HEK293 (cell line): ENCODE results near the gene PPP3CA.
A peak's percentile ranks its signal among the peaks of the same experiment; 100 is the strongest.

Source experiments
- CTCF ChIA-PET: fragments of 350-600 bp; formaldehyde crosslinking; extraction: SDS; loops from one replicate; lab custom pipeline; 2021; ENCODE audit warnings: antibody characterized with exemption; lab: Yijun Ruan, JAX
- POLR2A ChIA-PET: fragments of 300-600 bp; formaldehyde crosslinking; extraction: SDS; loops from one replicate; lab custom pipeline; 2020; ENCODE audit warnings: antibody characterized with exemption, inconsistent platforms; lab: Yijun Ruan, JAX
- H3K27ac ChIP-seq: fragments of 200-500 bp; sonication (Bioruptor generic); 2 replicates; pipeline ENCODE4 v1.5.1; 2014; ENCODE audit warnings: low read depth, low read length, control low read depth, inconsistent platforms; ENCODE audit errors: extremely low read depth
- H3K36me3 ChIP-seq, 2 experiments: fragments of 200-500 bp in 1 of 2; sonication (Bioruptor generic) in 1 of 2; 1 replicate in 1 of 2; 2 replicates in 1 of 2; pipeline ENCODE4 v1.5.1; 2014 to 2017; ENCODE audit warnings: inconsistent platforms in 2 of 2, low read length in 2 of 2; ENCODE audit not compliant: control insufficient read depth in 2 of 2, insufficient read depth in 1 of 2
- H3K4me1 ChIP-seq: fragments of 200-500 bp; sonication (Bioruptor generic); 2 replicates; pipeline ENCODE4 v1.5.1; 2014; ENCODE audit warnings: mild to moderate bottlenecking, low read length, inconsistent platforms; ENCODE audit not compliant: control insufficient read depth, insufficient read depth
- H3K4me3 ChIP-seq: 2 replicates; pipeline ENCODE4 v1.5.1; 2011; ENCODE audit warnings: low read depth, mild to moderate bottlenecking, control low read depth, low read length, moderate library complexity
- H3K9me3 ChIP-seq: fragments of 200-500 bp; sonication (Bioruptor generic); 2 replicates; pipeline ENCODE4 v1.5.1; 2014; ENCODE audit warnings: low read depth, low read length, inconsistent platforms; ENCODE audit not compliant: control insufficient read depth, insufficient read depth
- BCL6B ChIP-seq: fragments of 450-650 bp; formaldehyde crosslinking; IDR thresholded peaks from 2 replicates; pipeline ENCODE4 v1.5.1; 2017; ENCODE audit warnings: missing biosample characterization, missing genetic modification characterization
- GLI4 ChIP-seq: fragments of 450-650 bp; formaldehyde crosslinking; IDR thresholded peaks from 2 replicates; pipeline ENCODE4 v1.5.1; 2016; ENCODE audit warnings: missing biosample characterization, missing genetic modification characterization
- GLIS2 ChIP-seq: fragments of 450-650 bp; formaldehyde crosslinking; IDR thresholded peaks from 2 replicates; pipeline ENCODE4 v1.5.1; 2016; ENCODE audit warnings: missing biosample characterization, missing genetic modification characterization
- HOXD13 ChIP-seq: sonication (generic); formaldehyde crosslinking; IDR thresholded peaks from 2 replicates; pipeline ENCODE4 v1.8.0; 2022; ENCODE audit warnings: missing genetic modification reagents, borderline replicate concordance
- KLF7 ChIP-seq: fragments of 450-650 bp; formaldehyde crosslinking; IDR thresholded peaks from 2 replicates; pipeline ENCODE4 v1.5.1; 2016; ENCODE audit warnings: missing biosample characterization, missing genetic modification characterization, borderline replicate concordance
- PRDM1 ChIP-seq: fragments of 450-650 bp; formaldehyde crosslinking; IDR thresholded peaks from 2 replicates; pipeline ENCODE4; 2016; ENCODE audit warnings: missing biosample characterization, missing genetic modification characterization
- TCF7L2 ChIP-seq: IDR thresholded peaks from 2 replicates; pipeline ENCODE4 v1.6.1; 2011; ENCODE audit warnings: low read depth, mild to moderate bottlenecking, inconsistent platforms, low read length, moderate library complexity, borderline replicate concordance
- WT1 ChIP-seq: fragments of 450-650 bp; formaldehyde crosslinking; IDR thresholded peaks from 2 replicates; pipeline ENCODE4 v1.5.1; 2016; ENCODE audit warnings: missing biosample characterization, missing genetic modification characterization
- ZBTB17 ChIP-seq: fragments of 450-650 bp; formaldehyde crosslinking; IDR thresholded peaks from 2 replicates; pipeline ENCODE4 v1.5.1; 2016; ENCODE audit warnings: missing biosample characterization, missing genetic modification characterization
- ZEB2 ChIP-seq: fragments of 450-650 bp; formaldehyde crosslinking; IDR thresholded peaks from 2 replicates; pipeline ENCODE4 v1.5.1; 2016; ENCODE audit warnings: missing biosample characterization, missing genetic modification characterization
- ZNF174 ChIP-seq: fragments of 450-650 bp; formaldehyde crosslinking; IDR thresholded peaks from 2 replicates; pipeline ENCODE4 v1.5.0; 2017; ENCODE audit warnings: missing biosample characterization, mild to moderate bottlenecking, missing genetic modification characterization
- ZNF18 ChIP-seq: fragments of 450-650 bp; formaldehyde crosslinking; IDR thresholded peaks from 2 replicates; pipeline ENCODE4 v1.5.1; 2016; ENCODE audit warnings: missing biosample characterization, missing genetic modification characterization
- ZNF2 ChIP-seq: fragments of 450-650 bp; formaldehyde crosslinking; IDR thresholded peaks from 2 replicates; pipeline ENCODE4 v1.5.1; 2016; ENCODE audit warnings: missing biosample characterization, missing genetic modification characterization
- ZNF324 ChIP-seq: fragments of 450-650 bp; formaldehyde crosslinking; IDR thresholded peaks from 2 replicates; pipeline ENCODE4 v1.5.1; 2016; ENCODE audit warnings: missing biosample characterization, missing genetic modification characterization
- ZNF362 ChIP-seq: fragments of 450-650 bp; formaldehyde crosslinking; IDR thresholded peaks from 2 replicates; pipeline ENCODE4 v1.5.1; 2016; ENCODE audit warnings: missing biosample characterization, missing genetic modification characterization
- ZNF423 ChIP-seq: fragments of 450-650 bp; formaldehyde crosslinking; IDR thresholded peaks from 2 replicates; pipeline ENCODE4 v1.5.1; 2016; ENCODE audit warnings: missing biosample characterization, missing genetic modification characterization
- ZNF473 ChIP-seq: fragments of 450-650 bp; formaldehyde crosslinking; IDR thresholded peaks from 2 replicates; pipeline ENCODE4 v1.5.1; 2017; ENCODE audit warnings: missing biosample characterization, missing genetic modification characterization
- ZNF48 ChIP-seq: fragments of 450-650 bp; formaldehyde crosslinking; IDR thresholded peaks from 2 replicates; pipeline ENCODE4 v1.5.1; 2016; ENCODE audit warnings: missing biosample characterization, missing genetic modification characterization
- ZNF518A ChIP-seq: fragments of 450-650 bp; formaldehyde crosslinking; conservative IDR thresholded peaks from 2 replicates; pipeline ENCODE4 v1.5.1; 2016; ENCODE audit warnings: low read depth, missing biosample characterization, missing genetic modification characterization
- ZNF561 ChIP-seq: fragments of 450-650 bp; IDR thresholded peaks from 2 replicates; pipeline ENCODE4 v1.5.1; 2018; ENCODE audit warnings: missing biosample characterization, missing genetic modification characterization, borderline replicate concordance
- ZNF585B ChIP-seq: fragments of 450-650 bp; formaldehyde crosslinking; IDR thresholded peaks from 2 replicates; pipeline ENCODE4 v1.5.1; 2016; ENCODE audit warnings: missing biosample characterization, missing genetic modification characterization
- ZNF707 ChIP-seq: fragments of 450-650 bp; formaldehyde crosslinking; IDR thresholded peaks from 2 replicates; pipeline ENCODE4 v1.5.1; 2016; ENCODE audit warnings: missing biosample characterization, missing genetic modification characterization
- ZNF76 ChIP-seq: fragments of 450-650 bp; formaldehyde crosslinking; IDR thresholded peaks from 2 replicates; pipeline ENCODE4; 2016; ENCODE audit warnings: low read depth, missing biosample characterization, missing genetic modification characterization, borderline replicate concordance
- ZNF843 ChIP-seq: fragments of 450-650 bp; formaldehyde crosslinking; IDR thresholded peaks from 2 replicates; pipeline ENCODE4 v1.5.1; 2016; ENCODE audit warnings: missing biosample characterization, missing genetic modification characterization
- TF ChIP-seq, protein P1 (sequence below): fragments of 450-650 bp; formaldehyde crosslinking; optimal IDR thresholded peaks from 2 replicates; pipeline ENCODE3; 2016; ENCODE audit warnings: missing biosample characterization, mild to moderate bottlenecking, missing genetic modification characterization

PPP3CA gene

DNA sequence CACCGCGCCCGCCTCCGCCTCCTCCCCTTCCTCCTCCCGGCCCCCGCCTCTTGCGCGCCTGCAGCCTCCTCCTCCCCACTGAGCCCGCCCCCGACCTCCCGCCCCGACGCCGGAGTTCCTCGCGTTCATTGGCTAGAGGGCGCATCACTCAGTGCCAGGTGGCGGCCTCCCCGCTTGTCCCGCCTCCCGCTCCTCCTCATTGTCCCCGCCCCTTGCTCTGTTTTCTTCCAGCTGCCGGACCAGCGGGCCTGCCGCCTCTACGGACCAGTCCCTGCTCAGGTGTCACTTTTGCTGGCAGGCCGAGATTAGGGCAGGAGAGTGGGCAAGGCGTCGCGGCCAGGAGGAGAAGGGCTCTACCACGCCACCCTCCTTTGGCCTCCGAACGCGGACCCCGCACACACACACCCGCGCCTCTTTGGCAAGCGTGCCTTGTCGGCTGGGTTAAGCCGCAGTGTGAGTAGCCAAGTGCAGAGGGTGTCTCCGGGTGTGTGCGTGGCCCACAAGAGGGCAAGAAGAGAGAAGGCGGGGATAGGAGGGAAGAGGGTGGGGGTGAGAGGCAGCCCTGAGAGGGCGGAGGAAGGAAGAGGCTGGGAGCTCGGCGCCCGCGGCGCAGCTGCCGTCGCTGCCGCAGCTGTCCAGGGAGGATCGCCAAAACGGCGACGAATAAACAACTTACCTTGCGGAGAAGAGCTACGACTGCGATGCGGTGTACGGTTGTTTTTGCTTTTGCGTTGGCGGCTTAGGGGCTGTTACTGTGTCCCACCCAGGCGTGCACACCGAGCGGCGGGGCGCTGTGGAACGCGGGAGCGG is 436 bp upstream of the PPP3CA start (continued):
- TF ChIP-seq ZNF843 (no peak), WT1 (tag by site-specific recombination) (peak; percentile 24; the same call in 1 of the 2 replicates), KLF7 (0 out of 2 replicates have a peak, but pooled peaks have one; percentile 27), ZNF2 (tag by site-specific recombination) (peak; percentile 87)

- H3K4me3 ChIP-seq, result peak overlapping the region; percentile 79
- H3K27ac ChIP-seq, result peak overlapping the region; percentile 93
- no peaks in the 10 kb centered on the region for H3K9me3 ChIP-seq
- ChIA-PET POLR2A (interaction anchor here (0.6 to 1.0 kb wide), 2 partner anchors 9 to 347 kb away, joined by 3 read pairs; no protein-coding TSS in a partner anchor), CTCF (no interaction called here)
- no peaks in the 10 kb centered on the region for H3K36me3 ChIP-seq
- no peaks in the 10 kb centered on the region for H3K4me1 ChIP-seq
- TF ChIP-seq ZNF324 (tag by site-specific recombination) (no peak), ZNF76 (tag by site-specific recombination) (no peak), ZNF362 (tag by site-specific recombination) (no peak), ZNF423 (tag by site-specific recombination) (no peak), ZNF473 (tag by site-specific recombination) (no peak), ZNF561 (tag by site-specific recombination) (no peak), BCL6B (tag by site-specific recombination) (no peak), ZBTB17 (peak; percentile 62), ZNF707 (tag by site-specific recombination) (no peak), TCF7L2 (no peak), ZNF18 (no peak), GLI4 (tag by site-specific recombination) (no peak), PRDM1 (no peak), GLIS2 (tag by site-specific recombination) (peak; percentile 51; the same call in 1 of the 2 replicates), ZNF48 (no peak), ZNF518A (tag by site-specific recombination) (no peak), ZEB2 (tag by site-specific recombination) (no peak), ZNF585B (no peak), HOXD13 (CRISPR knock-in tag) (no peak), ZNF174 (tag by site-specific recombination) (no peak)
- TF ChIP-seq, protein P1, sequence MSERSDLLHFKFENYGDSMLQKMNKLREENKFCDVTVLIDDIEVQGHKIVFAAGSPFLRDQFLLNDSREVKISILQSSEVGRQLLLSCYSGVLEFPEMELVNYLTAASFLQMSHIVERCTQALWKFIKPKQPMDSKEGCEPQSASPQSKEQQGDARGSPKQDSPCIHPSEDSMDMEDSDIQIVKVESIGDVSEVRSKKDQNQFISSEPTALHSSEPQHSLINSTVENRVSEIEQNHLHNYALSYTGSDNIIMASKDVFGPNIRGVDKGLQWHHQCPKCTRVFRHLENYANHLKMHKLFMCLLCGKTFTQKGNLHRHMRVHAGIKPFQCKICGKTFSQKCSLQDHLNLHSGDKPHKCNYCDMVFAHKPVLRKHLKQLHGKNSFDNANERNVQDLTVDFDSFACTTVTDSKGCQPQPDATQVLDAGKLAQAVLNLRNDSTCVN (tag by site-specific recombination), result peak; percentile 85
Observed at GRCh38 chr4:101346351-101347266, 717 bp downstream of the PPP3CA start.
